NCI-H187 (cell line): ENCODE data around the gene KARS1.

Experiments
- DNase-seq, 2 experiments: peaks; one replicate each; lab custom pipeline; 2025; lab: John Stamatoyannopoulos, UW

Gene KARS1

DNA sequence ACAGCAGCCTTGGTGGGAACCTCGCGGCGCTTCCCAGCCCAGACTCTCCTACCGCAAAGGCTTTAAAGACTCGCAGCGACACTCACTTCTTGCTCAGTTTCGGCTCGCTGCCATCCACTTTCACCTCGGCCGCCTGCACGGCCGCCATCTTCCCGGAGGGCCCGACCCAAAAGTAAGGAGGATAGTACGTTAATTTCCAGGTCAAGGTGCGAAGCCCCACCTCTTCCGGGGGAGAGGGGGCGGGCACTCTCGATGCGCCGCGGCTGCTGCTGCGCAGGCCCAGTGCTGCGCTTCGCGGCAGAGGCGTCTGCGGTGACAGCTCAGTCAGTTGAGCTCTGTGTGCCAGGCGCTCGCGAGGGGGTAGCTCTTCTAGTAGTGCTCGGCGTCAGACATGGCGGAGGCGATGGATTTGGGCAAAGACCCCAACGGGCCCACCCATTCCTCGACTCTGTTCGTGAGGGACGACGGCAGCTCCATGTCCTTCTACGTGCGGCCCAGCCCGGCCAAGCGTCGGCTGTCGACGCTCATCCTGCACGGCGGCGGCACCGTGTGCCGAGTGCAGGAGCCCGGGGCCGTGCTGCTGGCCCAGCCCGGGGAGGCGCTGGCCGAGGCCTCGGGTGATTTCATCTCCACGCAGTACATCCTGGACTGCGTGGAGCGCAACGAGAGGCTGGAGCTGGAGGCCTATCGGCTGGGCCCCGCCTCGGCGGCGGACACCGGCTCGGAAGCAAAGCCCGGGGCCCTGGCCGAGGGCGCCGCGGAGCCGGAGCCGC, at the start of gene KARS1, which contains the start of gene TERF2IP:
TSS of gene KARS1 (minus strand) at position 174 of the 773 bp plus-strand sequence. CDS start at position 148, 26 bp downstream.
TSS of gene TERF2IP (plus strand) at position 282 of the 773 bp plus-strand sequence. CDS start at position 392, 110 bp downstream.
- DNase-seq, result peak; percentile 58 to 71

GRCh38 chr16:75695708-75696107, 48.2 kb upstream of the KARS1 start:
- DNase-seq, result no peak

DNA sequence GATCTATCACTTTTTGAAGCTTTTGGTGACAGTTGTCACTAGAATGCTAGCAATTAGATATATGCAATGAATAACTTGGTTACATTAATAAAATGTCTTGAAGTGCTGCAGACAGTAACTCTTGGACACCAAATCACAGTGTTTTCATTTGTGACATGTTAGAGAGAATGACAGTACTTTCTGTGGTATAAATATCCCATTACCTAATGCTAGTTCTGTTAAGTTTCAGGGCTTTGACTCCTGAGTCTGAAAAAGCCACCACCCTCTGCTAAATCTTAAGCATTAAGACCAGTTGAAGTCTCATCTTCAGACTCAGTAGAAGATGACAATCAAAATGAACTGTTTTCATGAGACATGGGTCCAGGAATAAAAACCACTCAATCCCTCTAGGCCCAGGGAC, 39.9 kb upstream of the KARS1 start:
- no peak for DNase-seq

- no peak for DNase-seq
Measured at GRCh38 chr16:75682308-75682707, 34.8 kb upstream of the KARS1 start.

GRCh38 chr16:75679366-75679765, 31.9 kb upstream of the KARS1 start:
- no peak for DNase-seq

DNA sequence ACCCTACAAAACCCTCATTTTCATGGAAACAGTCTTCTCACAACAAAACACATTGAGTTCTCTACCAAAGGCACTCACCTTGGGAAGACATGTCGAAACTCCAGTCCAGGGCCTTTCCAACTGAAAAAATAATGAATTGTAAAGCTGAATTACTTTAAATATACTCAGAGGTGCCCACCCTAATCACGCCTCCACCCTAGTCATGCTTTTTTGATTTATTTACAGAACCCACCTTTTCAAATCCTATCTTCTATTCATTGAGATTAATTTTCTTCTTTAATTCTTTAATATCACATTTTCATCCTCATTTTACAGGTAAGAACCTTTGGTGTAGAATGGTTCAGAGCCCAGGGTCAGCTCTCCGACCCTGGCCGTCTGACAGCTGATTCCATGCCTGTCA, 29.4 kb upstream of the KARS1 start, which contains the start of gene CPHXL2:
TSS of gene CPHXL2 (minus strand) at position 101 of the 400 bp plus-strand sequence. CDS start at position 91, 10 bp downstream.
- no peak for DNase-seq

- DNase-seq, result no peak
Measured at GRCh38 chr16:75667503-75667902, 20.0 kb upstream of the KARS1 start.

GRCh38 chr16:75660726-75661302, 13.3 kb upstream of the KARS1 start:
- no peak for DNase-seq

DNA sequence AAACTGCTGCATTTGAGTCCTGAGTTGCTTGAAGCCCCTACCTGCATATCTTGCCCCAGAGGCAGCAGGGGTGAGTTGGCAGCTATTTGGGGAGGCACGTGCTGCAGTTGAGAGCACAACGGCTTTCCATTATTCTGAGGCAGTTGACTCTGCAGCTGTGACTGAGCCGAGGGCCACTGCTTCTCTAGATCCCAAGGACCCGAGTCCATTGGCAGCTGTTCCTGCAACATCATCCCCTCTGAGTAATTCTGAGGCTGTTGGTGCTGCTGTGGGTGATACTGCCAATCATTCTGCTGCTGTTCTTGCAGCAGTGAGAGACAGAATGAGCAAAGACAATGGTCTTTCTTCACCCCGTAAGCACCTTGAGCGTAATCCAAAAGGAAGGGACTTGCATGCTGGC, 12.9 kb upstream of the KARS1 start:
- DNase-seq, result no peak

GRCh38 chr16:75658175-75658574, 10.7 kb upstream of the KARS1 start:
- DNase-seq, result no peak

- no peak for DNase-seq
Measured at GRCh38 chr16:75653922-75654321, 6.5 kb upstream of the KARS1 start.

GRCh38 chr16:75648265-75649076, 1.0 kb upstream of the KARS1 start:
- peak; percentile 12 to 23 for DNase-seq

- DNase-seq, result no peak
Measured at GRCh38 chr16:75647112-75647491, 363 bp downstream of the KARS1 start.

- no peak for DNase-seq
Measured at GRCh38 chr16:75644240-75645012, 3.0 kb downstream of the KARS1 start.

GRCh38 chr16:75640598-75640997, 6.9 kb downstream of the KARS1 start:
- DNase-seq, result no peak

- no peak for DNase-seq
Measured at GRCh38 chr16:75635036-75635435, 12.4 kb downstream of the KARS1 start.

DNA sequence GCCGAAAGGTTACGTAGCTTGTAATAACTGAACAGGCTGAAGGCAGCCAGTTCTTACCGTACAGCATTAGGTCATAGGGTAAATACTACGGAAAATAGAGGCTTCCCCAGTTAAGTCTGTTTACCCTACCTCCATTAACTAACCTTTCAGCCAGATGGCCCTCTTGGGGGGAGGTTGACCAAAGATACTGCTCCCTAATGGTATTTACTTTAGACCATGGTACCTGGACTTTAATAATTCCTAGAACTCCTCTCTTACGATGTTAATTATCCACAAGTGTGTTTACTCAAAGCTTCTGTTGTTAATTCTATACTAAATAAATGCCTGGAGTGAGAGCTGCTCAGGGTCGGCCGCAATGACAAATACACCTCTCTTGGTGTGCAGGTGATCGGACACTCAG, 14.6 kb downstream of the KARS1 start:
- DNase-seq, result no peak

GRCh38 chr16:75630052-75630451, 17.4 kb downstream of the KARS1 start:
- no peak for DNase-seq

DNA sequence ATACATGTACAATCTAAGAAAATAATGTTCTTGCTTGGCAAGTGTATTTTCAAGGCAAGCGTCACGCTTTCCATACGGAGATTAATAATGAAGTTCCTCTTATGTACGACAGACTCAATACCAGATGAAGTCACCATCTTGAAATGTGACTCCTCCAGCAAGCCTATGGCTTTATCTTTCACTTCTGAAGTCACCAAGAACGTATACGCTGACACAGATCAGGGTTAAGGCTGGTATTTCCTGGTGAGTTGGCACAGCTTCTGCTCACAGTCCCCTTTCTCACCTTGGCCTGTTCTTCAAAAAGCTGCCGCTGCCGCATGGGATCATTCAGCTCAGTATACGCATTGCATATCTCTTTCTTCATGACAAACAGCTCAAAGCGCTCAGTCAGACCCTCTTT, 18.3 kb downstream of the KARS1 start:
- no peak for DNase-seq

DNA sequence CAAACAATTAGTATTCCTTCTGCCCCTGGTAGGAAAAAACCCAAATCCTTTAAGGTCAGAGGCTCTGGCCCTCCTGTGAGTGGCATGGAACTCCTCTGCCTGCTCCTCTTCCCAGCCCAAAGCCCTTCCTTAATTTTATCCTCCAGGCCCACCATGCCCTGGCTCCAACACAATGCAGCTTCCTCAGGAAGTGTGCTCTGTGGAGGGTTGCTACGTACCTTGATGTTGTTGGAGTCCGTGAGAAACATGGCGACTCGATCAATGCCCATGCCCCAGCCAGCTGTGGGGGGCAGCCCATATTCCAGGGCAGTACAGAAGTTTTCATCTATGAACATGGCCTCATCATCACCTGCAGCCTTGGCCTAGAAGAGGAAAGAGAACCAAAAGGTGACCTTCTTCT, 19.1 kb downstream of the KARS1 start:
- DNase-seq, result no peak

- DNase-seq, result no peak
Measured at GRCh38 chr16:75627851-75628250, 19.6 kb downstream of the KARS1 start.

GRCh38 chr16:75626806-75627205, 20.7 kb downstream of the KARS1 start:
- DNase-seq, result no peak
